HG03108 (cell line): ENCODE results near the gene SURF2.

Source experiments
- ATAC-seq: cut with Tn5 transposase; IDR thresholded peaks from one replicate; pipeline ENCODE4 v1.9.1; 2021; ENCODE audit warnings: moderate library complexity; ENCODE audit not compliant: unreplicated experiment

The SURF2 gene

GRCh38 chr9:133396952-133397351, 40.6 kb downstream of the SURF2 start:
- ATAC-seq: no peak

GRCh38 chr9:133397370-133397769, 41.0 kb downstream of the SURF2 start:
- no peak for ATAC-seq

- no peak for ATAC-seq
Observed at GRCh38 chr9:133397895-133398294, 41.5 kb downstream of the SURF2 start.

- no peak for ATAC-seq
Observed at GRCh38 chr9:133400292-133400691, 43.9 kb downstream of the SURF2 start.

- ATAC-seq: no peak
Observed at GRCh38 chr9:133401588-133401987, 45.2 kb downstream of the SURF2 start.

- ATAC-seq: no peak
Observed at GRCh38 chr9:133402689-133403088, 46.3 kb downstream of the SURF2 start.

- ATAC-seq: no peak
Observed at GRCh38 chr9:133403766-133404453, 47.6 kb downstream of the SURF2 start.

- ATAC-seq: no peak
Observed at GRCh38 chr9:133404454-133405002, 48.2 kb downstream of the SURF2 start.

GRCh38 chr9:133405508-133406438, 49.4 kb downstream of the SURF2 start:
- ATAC-seq: no peak

- ATAC-seq: peak; percentile 51
Observed at GRCh38 chr9:133406480-133407307, 50.3 kb downstream of the SURF2 start.

GRCh38 chr9:133408042-133408441, 51.7 kb downstream of the SURF2 start:
- ATAC-seq: no peak
